GM06990 (cell line): Measurements from ENCODE around the gene CR2.

Experiments used
- DNase-seq: peaks from one replicate; pipeline ENCODE4 v3.0.0-alpha.2; 2011; ENCODE audit not compliant: insufficient read length; ENCODE audit errors: extremely low read depth
- H3K27me3 ChIP-seq: replicated peaks from 2 replicates; pipeline ENCODE4 v1.6.0; 2011; ENCODE audit warnings: low read length; ENCODE audit not compliant: control insufficient read depth, insufficient read depth
- H3K36me3 ChIP-seq: 2 replicates; pipeline ENCODE4 v1.5.1; 2011; ENCODE audit warnings: low read length; ENCODE audit not compliant: control insufficient read depth, insufficient read depth
- H3K4me3 ChIP-seq: replicated peaks from 2 replicates; pipeline ENCODE4 v1.5.1; 2011; ENCODE audit warnings: low read depth, mild to moderate bottlenecking, control low read depth, low read length
- CTCF ChIP-seq: IDR thresholded peaks from 2 replicates; pipeline ENCODE4 v1.5.1; 2011; ENCODE audit warnings: low read length, control low read depth, mild to moderate bottlenecking, inconsistent platforms; ENCODE audit not compliant: insufficient read depth, poor library complexity, severe bottlenecking

CR2 gene

GRCh38 chr1:207454046-207454964 lies at the start of gene CR2:
Gene CR2, plus strand, starts transcription at chr1:207454328. Its CDS starts 91 bp downstream, at chr1:207454419.
- Histone ChIP-seq H3K4me3 (peak within 1 kb of the TSS; percentile 81), H3K36me3 (no peaks in the 10 kb centered on the region), H3K27me3 (no peaks in the 10 kb centered on the region)
- peak; percentile 87 for DNase-seq
- TF ChIP-seq CTCF = peak; percentile 74

GRCh38 chr1:207404849-207405525 lies 49.1 kb upstream of the CR2 start:
- Histone ChIP-seq H3K36me3 (no peaks in the 10 kb centered on the region), H3K27me3 (no peaks in the 10 kb centered on the region), H3K4me3 (no peak overlapping the region)
- TF ChIP-seq CTCF = peak; percentile 66
- no peak for DNase-seq

- no peaks in the 10 kb centered on the region for H3K27me3 ChIP-seq
- H3K4me3 ChIP-seq = no peak overlapping the region
- no peak for DNase-seq
- peak; percentile 12 for TF ChIP-seq CTCF
- H3K36me3 ChIP-seq = no peaks in the 10 kb centered on the region
These were observed 48.3 kb upstream of the CR2 start for GRCh38 chr1:207405814-207406213.

GRCh38 chr1:207407655-207408260 lies 46.4 kb upstream of the CR2 start:
- Histone ChIP-seq H3K4me3 (no peak overlapping the region), H3K36me3 (no peaks in the 10 kb centered on the region), H3K27me3 (no peaks in the 10 kb centered on the region)
- DNase-seq = no peak
- TF ChIP-seq CTCF = no peak

GRCh38 chr1:207412845-207413244 lies 41.3 kb upstream of the CR2 start:
- no peaks in the 10 kb centered on the region for H3K36me3 ChIP-seq
- no peaks in the 10 kb centered on the region for H3K27me3 ChIP-seq
- DNase-seq = no peak
- H3K4me3 ChIP-seq = no peak overlapping the region
- TF ChIP-seq CTCF = no peak
